Esophagus muscularis mucosa (tissue), 4 donors: Measurements from ENCODE around the gene ARHGAP32. TPM values are rescaled to one million over a fixed set of nuclear protein-coding genes. Genes with fewer than 3 reads are reported as not detected.

ENCODE experiments used
- DNase-seq: peaks from one replicate; pipeline ENCODE4 v3.0.0-alpha.2; 2017; ENCODE audit errors: extremely low spot score
- H3K27ac ChIP-seq, 4 donors: fragments of 200-600 bp; sonication (generic); replicated peaks in 1 of 4; 1 replicate in 3 of 4; 2 replicates in 1 of 4; pipeline ENCODE4 v1.5.1; 2016 to 2019; ENCODE audit warnings: mild to moderate bottlenecking in 1 of 4
- H3K27me3 ChIP-seq, 4 donors: fragments of 200-600 bp; sonication (generic); one replicate each; pipeline versions ENCODE4 v1.5.1 to v1.6.0; 2016 to 2019
- H3K36me3 ChIP-seq, 4 donors: fragments of 200-600 bp; sonication (generic); one replicate each; pipeline ENCODE4 v1.5.1; 2016 to 2019
- H3K4me1 ChIP-seq, 4 donors: fragments of 200-600 bp; sonication (generic); one replicate each; pipeline ENCODE4 v1.5.1; 2016 to 2019
- H3K4me3 ChIP-seq, 4 donors: fragments of 200-600 bp; sonication (generic); 1 replicate in 2 of 4; 2 replicates in 2 of 4; pipeline ENCODE4 v1.5.1; 2016 to 2019; ENCODE audit warnings: mild to moderate bottlenecking in 4 of 4, moderate library complexity in 1 of 4
- H3K9me3 ChIP-seq, 4 donors: fragments of 200-600 bp; sonication (generic); 1 replicate in 3 of 4; 2 replicates in 1 of 4; pipeline ENCODE4 v1.5.1; 2016 to 2019
- EP300 ChIP-seq: sonication (generic); formaldehyde crosslinking; IDR thresholded peaks from one replicate; pipeline ENCODE4 v1.6.1; 2017; ENCODE audit warnings: antibody characterized with exemption
- POLR2A ChIP-seq: fragments of 450-650 bp; IDR thresholded peaks from one replicate; pipeline ENCODE4 v1.6.1; 2017; ENCODE audit warnings: antibody characterized with exemption, moderate library complexity, mild to moderate bottlenecking, low read depth
- POLR2AphosphoS5 ChIP-seq, 2 donors: sonication (generic); formaldehyde crosslinking; IDR thresholded peaks; one replicate each; pipeline ENCODE4 v1.6.1; 2017; ENCODE audit warnings: antibody characterized with exemption in 2 of 2
- WGBS: methylation state at CpG from one replicate; pipeline ENCODE4 v1.1.5; 2018; 5-methylcytosine and 5-hydroxymethylcytosine counted together
- intact Hi-C: fragments of 100-400 bp; cut with DNase I; formaldehyde crosslinking; loops from one replicate; pipeline ENCODE4 v1.15.1; 2023
- total RNA-seq, 4 donors: library from RNA; depleted of rRNA; stranded (reverse); fragments of >200 nt; gene quantifications; one replicate each; pipeline versions ENCODE4 v1.1.0 to v1.2.1, GENCODE V29; 2016
- TF ChIP-seq, protein P1 (sequence below), 3 experiments: fragments of 200-600 bp in 2 of 3; fragments of 450-650 bp in 1 of 3; sonication (generic) in 2 of 3; IDR thresholded peaks; one replicate each; pipeline ENCODE4 v1.5.1; 2017 to 2019; ENCODE audit warnings: antibody characterized with exemption in 3 of 3, mild to moderate bottlenecking in 2 of 3, moderate library complexity in 1 of 3

ARHGAP32 gene
- total RNA-seq, 4 donors from 2014 or later = 11.9 to 17.0 (median 15.8) TPM

DNA sequence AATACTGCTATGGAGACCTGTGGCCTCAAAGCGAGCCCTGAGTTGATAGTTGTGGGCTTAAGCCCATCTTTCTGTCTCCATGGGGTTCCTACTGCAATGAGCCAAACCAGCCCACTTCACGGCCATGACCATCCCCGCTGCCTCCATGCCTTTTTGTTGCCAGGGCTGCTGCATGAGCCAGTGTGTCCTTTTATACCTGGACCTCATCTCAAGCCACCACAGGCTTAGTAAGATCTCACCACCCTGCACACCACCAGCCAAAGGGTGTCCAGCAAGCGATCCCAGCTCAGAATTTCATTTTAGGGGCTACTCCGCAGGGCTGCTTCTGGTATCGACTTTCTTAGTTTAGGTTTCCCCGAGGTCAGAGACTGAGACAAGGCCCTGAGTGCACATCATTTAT, 257.8 kb downstream of the ARHGAP32 start:
- Histone ChIP-seq H3K4me3 (no peak overlapping the region), H3K27ac (no peak overlapping the region), H3K9me3 (no peaks in the 10 kb centered on the region), H3K36me3 (no peaks in the 10 kb centered on the region), H3K27me3 (peaks cover 0 to 24% (median 3%) of the 10 kb centered on the region in 4 donors), H3K4me1 (no peaks in the 10 kb centered on the region)
- TF ChIP-seq POLR2A = no peak
- intact Hi-C loops = no loop called here
- no peak for DNase-seq
- 86% methylated on average over 7 of the region's 7 CpGs for WGBS

DNA sequence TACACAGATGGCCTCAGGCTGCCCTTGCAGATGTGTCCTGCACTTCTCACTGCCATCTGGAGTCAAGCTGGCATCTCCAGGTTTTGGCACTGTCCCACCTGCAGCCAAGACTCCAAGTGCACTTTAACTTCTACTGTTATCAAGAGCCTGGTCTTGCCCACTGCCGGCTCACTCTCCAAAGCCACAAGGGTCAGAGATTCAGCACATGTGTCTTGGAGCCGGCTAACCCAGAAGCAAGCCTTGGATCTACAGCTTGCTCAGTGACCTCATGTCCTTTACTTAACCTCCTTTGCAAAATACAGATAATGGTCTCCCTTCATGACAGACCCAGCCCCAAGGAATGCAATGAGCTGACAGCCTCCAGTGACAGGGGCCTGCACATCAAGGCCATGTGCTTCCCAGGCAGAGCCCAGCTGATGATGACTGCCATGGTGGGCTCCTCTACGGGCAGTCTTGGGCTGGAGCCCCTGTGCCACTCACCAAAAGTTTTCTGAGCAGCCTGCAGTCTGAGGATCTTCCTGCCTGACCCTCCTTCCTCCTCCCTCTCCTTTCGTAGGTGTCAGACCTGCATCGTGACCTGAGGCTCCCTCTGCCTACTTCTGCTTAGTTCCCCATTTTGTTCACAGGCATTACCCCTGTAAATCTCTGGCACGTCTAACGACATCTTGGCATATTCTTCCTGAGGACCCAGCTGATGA, 258.5 kb downstream of the ARHGAP32 start:
- Histone ChIP-seq H3K27ac (no peak overlapping the region), H3K36me3 (no peaks in the 10 kb centered on the region), H3K4me1 (no peaks in the 10 kb centered on the region), H3K4me3 (no peak overlapping the region), H3K9me3 (no peaks in the 10 kb centered on the region), H3K27me3 (peaks cover 0 to 20% (median 3%) of the 10 kb centered on the region in 4 donors)
- TF ChIP-seq, protein P1, sequence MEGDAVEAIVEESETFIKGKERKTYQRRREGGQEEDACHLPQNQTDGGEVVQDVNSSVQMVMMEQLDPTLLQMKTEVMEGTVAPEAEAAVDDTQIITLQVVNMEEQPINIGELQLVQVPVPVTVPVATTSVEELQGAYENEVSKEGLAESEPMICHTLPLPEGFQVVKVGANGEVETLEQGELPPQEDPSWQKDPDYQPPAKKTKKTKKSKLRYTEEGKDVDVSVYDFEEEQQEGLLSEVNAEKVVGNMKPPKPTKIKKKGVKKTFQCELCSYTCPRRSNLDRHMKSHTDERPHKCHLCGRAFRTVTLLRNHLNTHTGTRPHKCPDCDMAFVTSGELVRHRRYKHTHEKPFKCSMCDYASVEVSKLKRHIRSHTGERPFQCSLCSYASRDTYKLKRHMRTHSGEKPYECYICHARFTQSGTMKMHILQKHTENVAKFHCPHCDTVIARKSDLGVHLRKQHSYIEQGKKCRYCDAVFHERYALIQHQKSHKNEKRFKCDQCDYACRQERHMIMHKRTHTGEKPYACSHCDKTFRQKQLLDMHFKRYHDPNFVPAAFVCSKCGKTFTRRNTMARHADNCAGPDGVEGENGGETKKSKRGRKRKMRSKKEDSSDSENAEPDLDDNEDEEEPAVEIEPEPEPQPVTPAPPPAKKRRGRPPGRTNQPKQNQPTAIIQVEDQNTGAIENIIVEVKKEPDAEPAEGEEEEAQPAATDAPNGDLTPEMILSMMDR (IDR thresholded peaks at IDR 0.05) = no peak
- TF ChIP-seq POLR2AphosphoS5 (IDR thresholded peaks at IDR 0.05) (no peak), EP300 (no peak), POLR2A (no peak)
- no peak for DNase-seq
- 85% methylated on average over 7 of the region's 7 CpGs for WGBS
- intact Hi-C loops = no loop called here

DNA sequence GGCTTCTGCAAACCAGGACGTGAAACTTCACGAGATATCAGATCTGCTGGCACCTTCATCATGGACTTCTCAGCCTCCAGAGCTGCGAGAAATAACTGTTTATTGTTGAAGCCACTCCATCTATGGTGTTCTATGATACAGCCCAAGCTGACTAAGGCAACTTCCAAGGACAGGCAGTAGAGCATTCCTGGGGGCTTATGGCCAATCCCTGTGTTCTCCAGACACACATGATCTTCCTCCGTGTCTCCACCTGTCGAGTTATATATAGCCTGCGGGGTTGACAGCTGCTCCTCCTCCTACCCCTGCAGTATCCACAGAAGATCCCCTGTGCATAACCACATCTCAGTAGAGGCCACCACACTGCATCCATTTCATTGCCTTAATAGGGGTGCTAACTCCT, 260.5 kb downstream of the ARHGAP32 start:
- no peaks in the 10 kb centered on the region for H3K4me1 ChIP-seq
- intact Hi-C loops = no loop called here
- H3K36me3 ChIP-seq = no peaks in the 10 kb centered on the region
- TF ChIP-seq EP300 (no peak), POLR2AphosphoS5 (IDR thresholded peaks at IDR 0.05) (no peak), POLR2A (no peak)
- TF ChIP-seq, protein P1 (IDR thresholded peaks at IDR 0.05) = no peak
- H3K4me3 ChIP-seq = no peak overlapping the region
- no peak for DNase-seq
- H3K27me3 ChIP-seq = peaks cover 0 to 18% (median 3%) of the 10 kb centered on the region in 4 donors
- H3K9me3 ChIP-seq = no peaks in the 10 kb centered on the region
- H3K27ac ChIP-seq = no peak overlapping the region
- WGBS = 80% methylated on average over 6 of the region's 6 CpGs

DNA sequence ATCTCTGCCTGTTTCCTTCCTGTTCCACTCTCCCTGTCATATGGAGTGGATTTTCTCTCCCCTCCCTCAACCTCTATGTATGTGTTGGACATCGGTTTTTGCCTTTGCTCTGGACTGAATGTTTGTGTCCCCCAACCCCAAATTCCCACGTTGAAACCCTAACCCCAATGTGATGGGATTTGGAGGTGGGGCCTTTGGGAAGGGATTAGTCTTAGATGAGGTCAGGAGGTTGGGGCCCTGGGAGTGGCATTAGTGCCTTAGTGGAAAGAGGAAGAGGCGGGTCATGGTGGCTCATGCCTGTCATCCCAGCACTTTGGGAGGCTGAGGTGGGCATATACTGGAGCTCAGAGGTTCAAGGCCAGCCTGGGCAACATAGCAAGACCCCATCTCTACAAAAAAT, 261.1 kb downstream of the ARHGAP32 start:
- DNase-seq = no peak
- H3K4me3 ChIP-seq = no peak overlapping the region
- H3K36me3 ChIP-seq = no peaks in the 10 kb centered on the region
- H3K4me1 ChIP-seq = no peaks in the 10 kb centered on the region
- H3K9me3 ChIP-seq = no peaks in the 10 kb centered on the region
- H3K27me3 ChIP-seq = peaks cover 0 to 18% (median 3%) of the 10 kb centered on the region in 4 donors
- intact Hi-C loops = no loop called here
- TF ChIP-seq POLR2AphosphoS5 (IDR thresholded peaks at IDR 0.05) (no peak), POLR2A (no peak), EP300 (no peak)
- TF ChIP-seq, protein P1 (IDR thresholded peaks at IDR 0.05) = no peak
- no peak overlapping the region for H3K27ac ChIP-seq
- 86% methylated on average over 3 of the region's 3 CpGs for WGBS

DNA sequence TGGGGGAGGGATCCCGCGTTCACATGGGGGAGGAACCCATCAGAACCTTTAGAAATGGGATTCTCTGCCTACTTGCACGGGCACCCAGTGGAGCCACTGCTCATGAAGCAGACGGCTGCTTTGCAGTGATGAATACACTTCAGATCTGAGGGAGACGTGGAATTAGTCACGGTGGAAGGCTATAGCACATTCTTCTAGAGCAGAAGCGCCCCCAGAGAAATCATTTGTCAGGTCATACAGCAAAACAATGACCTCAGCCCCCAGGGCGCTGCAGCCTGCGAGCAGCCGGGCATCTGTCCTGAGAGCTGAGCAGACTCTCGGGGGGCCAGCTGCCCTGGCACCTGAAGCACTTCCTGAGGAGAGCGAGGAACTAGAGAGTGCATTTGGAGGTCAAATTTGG, 262.1 kb downstream of the ARHGAP32 start:
- no peaks in the 10 kb centered on the region for H3K9me3 ChIP-seq
- H3K4me3 ChIP-seq = no peak overlapping the region
- DNase-seq = no peak
- H3K36me3 ChIP-seq = no peaks in the 10 kb centered on the region
- H3K27me3 ChIP-seq = peaks cover 0 to 18% (median 3%) of the 10 kb centered on the region in 4 donors
- WGBS = 60% methylated on average over 12 of the region's 12 CpGs
- intact Hi-C loops = no loop called here
- TF ChIP-seq POLR2AphosphoS5 (IDR thresholded peaks at IDR 0.05) = no peak
- no peak for TF ChIP-seq POLR2A
- H3K27ac ChIP-seq = no peak overlapping the region
- H3K4me1 ChIP-seq = no peaks in the 10 kb centered on the region

DNA sequence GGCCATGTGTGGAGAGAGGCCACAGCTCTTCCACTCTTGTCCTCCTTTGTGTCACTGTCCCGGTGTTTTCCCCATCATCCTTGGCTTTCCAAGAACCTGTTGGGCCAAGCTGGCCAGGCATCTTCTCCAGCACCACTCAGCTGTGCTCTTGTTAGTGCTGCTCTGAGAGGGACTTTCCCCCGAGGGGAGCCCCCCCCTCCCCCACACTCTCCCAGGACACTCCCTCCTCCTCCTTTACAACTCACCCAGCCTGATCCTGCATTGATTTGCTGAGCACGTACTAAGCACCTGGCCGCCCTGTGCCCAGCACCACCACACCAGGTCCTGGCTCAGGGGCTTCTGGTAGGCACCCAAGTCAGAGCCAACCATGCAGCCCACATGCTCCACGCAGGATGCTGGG, 262.7 kb downstream of the ARHGAP32 start:
- no peak for DNase-seq
- TF ChIP-seq POLR2A (no peak), POLR2AphosphoS5 (IDR thresholded peaks at IDR 0.05) (no peak), EP300 (no peak)
- TF ChIP-seq, protein P1 (IDR thresholded peaks at IDR 0.05) = no peak
- WGBS = 72% methylated on average over 3 of the region's 5 CpGs
- Histone ChIP-seq H3K36me3 (no peaks in the 10 kb centered on the region), H3K4me1 (no peaks in the 10 kb centered on the region), H3K4me3 (no peak overlapping the region), H3K27me3 (peaks cover 0 to 18% (median 3%) of the 10 kb centered on the region in 4 donors), H3K27ac (no peak overlapping the region), H3K9me3 (no peaks in the 10 kb centered on the region)
- intact Hi-C loops = no loop called here
